ENCODE results near the gene CBARP. TPM values are rescaled to one million over a fixed set of nuclear protein-coding genes. Genes with fewer than 3 reads are reported as not detected.

The CBARP gene
- polyA plus RNA-seq, 3 donors: not detected

- Histone ChIP-seq H4K20me1 (ENCODE audit: insufficient read depth, low read length) (no peaks in the 10 kb centered on the region), H3K27me3 (ENCODE audit: control insufficient read depth in 2 of 2, insufficient read depth in 2 of 2, low read length in 2 of 2) (no peaks in the 10 kb centered on the region), H3K4me2 (replicated peaks; ENCODE audit: extremely low read depth, low read length, poor library complexity, severe bottlenecking) (no peak overlapping the region), H3K79me2 (ENCODE audit: insufficient read depth, low read length) (no peaks in the 10 kb centered on the region), H3K4me1 (ENCODE audit: control insufficient read depth in 1 of 2, insufficient read depth in 2 of 2, low read length in 2 of 2) (peaks cover 7 to 16% of the 10 kb centered on the region in 2 donors), H3K9me3 (replicated peaks in 1 of 2; ENCODE audit: control insufficient read depth in 1 of 2, insufficient read depth in 1 of 2, low read length in 2 of 2) (no peaks in the 10 kb centered on the region), H3K9ac (ENCODE audit: insufficient read depth, low read length, poor library complexity, severe bottlenecking) (no peak overlapping the region), H3K27ac (ENCODE audit: low read depth in 1 of 2, low read length in 2 of 2) (no peak overlapping the region), H3K36me3 (replicated peaks in 1 of 2; ENCODE audit: control insufficient read depth in 1 of 2, insufficient read depth in 2 of 2, low read length in 2 of 2) (no peaks in the 10 kb centered on the region), H2AFZ (ENCODE audit: insufficient read depth, low read depth, low read length, poor library complexity, severe bottlenecking) (no peak overlapping the region), H3K4me3 (replicated peaks in 1 of 3; ENCODE audit: low read depth in 2 of 3, low read length in 3 of 3) (no peak overlapping the region)
- 91% methylated on average over 10 of the region's 10 CpGs for WGBS (ENCODE audit: insufficient coverage)
- Mint-ChIP-seq H3K9me3 (no peaks in the 10 kb centered on the region), H3K27me3 (ENCODE audit: low read depth in 3 of 3) (peaks cover 0 to 4% (median 1%) of the 10 kb centered on the region in 3 donors), H3K4me1 (peaks cover 10% of the 10 kb centered on the region), H3K27ac (no peak overlapping the region), H3K36me3 (no peaks in the 10 kb centered on the region), H3K4me3 (no peak overlapping the region)
- no peak for DNase-seq
- TF ChIP-seq CTCF (IDR thresholded peaks at IDR 0.05): no peak
- intact Hi-C loops (cut with micrococcal nuclease): no loop called here
Measured at GRCh38 chr19:1199531-1199930, 38.3 kb downstream of the CBARP start.

- Mint-ChIP-seq H3K27ac (no peak overlapping the region), H3K36me3 (peaks cover 0 to 8% of the 10 kb centered on the region in 2 donors), H3K9me3 (no peaks in the 10 kb centered on the region), H3K4me1 (peaks cover 23% of the 10 kb centered on the region), H3K4me3 (no peak overlapping the region), H3K27me3 (ENCODE audit: low read depth in 3 of 3) (peaks cover 0 to 8% (median 4%) of the 10 kb centered on the region in 3 donors)
- no peak overlapping the region for H3K4me3 ChIP-seq (replicated peaks in 1 of 3; ENCODE audit: low read depth in 2 of 3, low read length in 3 of 3)
- TF ChIP-seq CTCF (IDR thresholded peaks at IDR 0.05): no peak
- no peaks in the 10 kb centered on the region for H3K79me2 ChIP-seq (ENCODE audit: insufficient read depth, low read length)
- no peak overlapping the region for H3K9ac ChIP-seq (ENCODE audit: insufficient read depth, low read length, poor library complexity, severe bottlenecking)
- no peak overlapping the region for H2AFZ ChIP-seq (ENCODE audit: insufficient read depth, low read depth, low read length, poor library complexity, severe bottlenecking)
- no peaks in the 10 kb centered on the region for H3K9me3 ChIP-seq (replicated peaks in 1 of 2; ENCODE audit: control insufficient read depth in 1 of 2, insufficient read depth in 1 of 2, low read length in 2 of 2)
- WGBS (ENCODE audit: insufficient coverage): 42% methylated on average over 3 of the region's 9 CpGs
- intact Hi-C loops (cut with micrococcal nuclease): no loop called here
- H3K27me3 ChIP-seq (ENCODE audit: control insufficient read depth in 2 of 2, insufficient read depth in 2 of 2, low read length in 2 of 2): no peaks in the 10 kb centered on the region
- no peaks in the 10 kb centered on the region for H4K20me1 ChIP-seq (ENCODE audit: insufficient read depth, low read length)
- H3K4me1 ChIP-seq (ENCODE audit: control insufficient read depth in 1 of 2, insufficient read depth in 2 of 2, low read length in 2 of 2): peaks cover 10 to 19% of the 10 kb centered on the region in 2 donors
- H3K27ac ChIP-seq (ENCODE audit: low read depth in 1 of 2, low read length in 2 of 2): no peak overlapping the region
- no peak for DNase-seq
- H3K4me2 ChIP-seq (replicated peaks; ENCODE audit: extremely low read depth, low read length, poor library complexity, severe bottlenecking): no peak overlapping the region
- H3K36me3 ChIP-seq (replicated peaks in 1 of 2; ENCODE audit: control insufficient read depth in 1 of 2, insufficient read depth in 2 of 2, low read length in 2 of 2): no peaks in the 10 kb centered on the region
Measured at GRCh38 chr19:1189419-1189818, 48.4 kb downstream of the CBARP start.
